Neural cell (in vitro differentiated cells): ENCODE data around the gene CADM1. TPM values are rescaled to one million over a fixed set of nuclear protein-coding genes. Genes with fewer than 3 reads are reported as not detected.
A peak's percentile ranks its signal among the peaks of the same experiment; 100 is the strongest.

ENCODE experiments used
- H2AFZ ChIP-seq: fragments of 200-600, 300-800 bp; sonication (generic), shearing (Covaris generic); 2 replicates; pipeline ENCODE4 v1.6.0; 2014; ENCODE audit warnings: low read depth, mild to moderate bottlenecking, antibody characterized with exemption, low read length, moderate library complexity
- H3F3A ChIP-seq: fragments of 200-600 bp; shearing (Covaris generic); 2 replicates; pipeline ENCODE4 v1.6.1; 2016; ENCODE audit warnings: mild to moderate bottlenecking, moderate library complexity, mixed read lengths, antibody characterized with exemption, low read length; ENCODE audit not compliant: insufficient read depth, poor library complexity, severe bottlenecking
- H3K27ac ChIP-seq: fragments of 200-600, 300-800 bp; sonication (generic), shearing (Covaris generic); 2 replicates; pipeline ENCODE4 v1.5.1; 2014; ENCODE audit warnings: mild to moderate bottlenecking, low read length, moderate library complexity
- H3K27me3 ChIP-seq: fragments of 300-800, 200-600 bp; sonication (generic), shearing (Covaris generic); 2 replicates; pipeline ENCODE4 v1.6.0; 2014; ENCODE audit warnings: mild to moderate bottlenecking, low read depth, low read length, moderate library complexity; ENCODE audit not compliant: insufficient read depth
- H3K36me3 ChIP-seq: fragments of 300-800, 200-600 bp; sonication (generic), shearing (Covaris generic); 2 replicates; pipeline ENCODE4 v1.5.1; 2014; ENCODE audit warnings: mild to moderate bottlenecking, antibody characterized with exemption, low read length, moderate library complexity; ENCODE audit not compliant: insufficient read depth
- H3K4me2 ChIP-seq: fragments of 300-800, 200-600 bp; sonication (generic), shearing (Covaris generic); 2 replicates; pipeline ENCODE4 v1.6.0; 2014; ENCODE audit warnings: mild to moderate bottlenecking, low read length
- H3K4me3 ChIP-seq: fragments of 300-800, 200-600 bp; sonication (generic), shearing (Covaris generic); 2 replicates; pipeline ENCODE4 v1.5.1; 2014; ENCODE audit warnings: mild to moderate bottlenecking, low read length, moderate library complexity
- H3K79me2 ChIP-seq: fragments of 200-600 bp; shearing (Covaris generic); replicated peaks from 2 replicates; pipeline ENCODE4 v1.6.0; 2014; ENCODE audit warnings: mild to moderate bottlenecking, low read length, moderate library complexity; ENCODE audit not compliant: insufficient read depth
- H3K9ac ChIP-seq: fragments of 300-800, 200-600 bp; sonication (generic), shearing (Covaris generic); 2 replicates; pipeline ENCODE4 v1.6.1; 2016; ENCODE audit warnings: mild to moderate bottlenecking, low read length, mixed read lengths
- H3K9me2 ChIP-seq: fragments of 200-600 bp; shearing (Covaris generic); 2 replicates; pipeline ENCODE4 v1.6.1; 2016; ENCODE audit warnings: mild to moderate bottlenecking, low read length, mixed read lengths; ENCODE audit not compliant: insufficient read depth
- H3K9me3 ChIP-seq: fragments of 200-600, 300-800 bp; sonication (generic), shearing (Covaris generic); 2 replicates; pipeline ENCODE4 v1.6.1; 2016; ENCODE audit warnings: mild to moderate bottlenecking, mixed run types, low read length, moderate library complexity, mixed read lengths
- H4K20me1 ChIP-seq: fragments of 200-600 bp; shearing (Covaris generic); 2 replicates; pipeline ENCODE4 v1.6.1; 2016; ENCODE audit warnings: mild to moderate bottlenecking, mixed run types; ENCODE audit not compliant: insufficient read depth
- CTCF ChIP-seq: fragments of 450-650 bp; IDR thresholded peaks from 2 replicates; pipeline ENCODE4 v1.5.1; 2014; ENCODE audit warnings: antibody characterized with exemption, mild to moderate bottlenecking, moderate library complexity; ENCODE audit not compliant: poor library complexity, severe bottlenecking
- EP300 ChIP-seq: fragments of 450-650 bp; conservative IDR thresholded peaks from 2 replicates; pipeline ENCODE4 v1.6.1; 2014; ENCODE audit warnings: antibody characterized with exemption, mild to moderate bottlenecking, moderate library complexity; ENCODE audit not compliant: poor library complexity, severe bottlenecking
- EZH2 ChIP-seq: fragments of 200-600, 300-800 bp; shearing (Covaris generic), sonication (generic); IDR thresholded peaks from 2 replicates; pipeline ENCODE4 v1.6.1; 2014; ENCODE audit warnings: antibody characterized with exemption, low read length, borderline replicate concordance, mild to moderate bottlenecking; ENCODE audit not compliant: insufficient read depth, poor library complexity, severe bottlenecking
- MXI1 ChIP-seq: fragments of 450-650 bp; conservative IDR thresholded peaks from 2 replicates; pipeline ENCODE4 v1.6.1; 2014; ENCODE audit warnings: antibody characterized with exemption, mild to moderate bottlenecking; ENCODE audit not compliant: poor library complexity, severe bottlenecking
- POLR2AphosphoS5 ChIP-seq: IDR thresholded peaks from 2 replicates; pipeline ENCODE4 v1.6.1; 2012
- RAD21 ChIP-seq: fragments of 450-650 bp; conservative IDR thresholded peaks from 2 replicates; pipeline ENCODE4 v1.6.1; 2014; ENCODE audit warnings: antibody characterized with exemption, mild to moderate bottlenecking, moderate library complexity
- SMC3 ChIP-seq: fragments of 450-650 bp; conservative IDR thresholded peaks from 2 replicates; pipeline ENCODE4 v1.6.1; 2014; ENCODE audit warnings: antibody characterized with exemption, mild to moderate bottlenecking, moderate library complexity; ENCODE audit not compliant: poor library complexity
- TAF1 ChIP-seq: IDR thresholded peaks from 2 replicates; pipeline ENCODE4 v1.6.1; 2012; ENCODE audit warnings: low read depth
- polyA plus RNA-seq: library from polyadenylated mRNA; depleted of rRNA; stranded (reverse); fragments of >200 nt; gene quantifications from 2 replicates; pipeline ENCODE4 v1.2.3, GENCODE V29; 2014
- TF ChIP-seq, protein P1 (sequence below): IDR thresholded peaks from 2 replicates; pipeline ENCODE4 v1.6.1; 2012; ENCODE audit warnings: borderline replicate concordance

The CADM1 gene
- polyA plus RNA-seq, 1 donor from 2014 or later = 92.1 TPM

- H3K9me2 ChIP-seq = no peaks in the 10 kb centered on the region
- no peak overlapping the region for H3K27ac ChIP-seq
- H2AFZ ChIP-seq = no peak overlapping the region
- H3K4me3 ChIP-seq = no peak overlapping the region
- H3K79me2 ChIP-seq = peaks cover 3% of the 10 kb centered on the region
- no peaks in the 10 kb centered on the region for H3K27me3 ChIP-seq
- TF ChIP-seq CTCF = peak; percentile 79
- no peak for TF ChIP-seq TAF1
- TF ChIP-seq SMC3 = peak; percentile 89
- peak; percentile 83 for TF ChIP-seq RAD21
- no peak for TF ChIP-seq POLR2AphosphoS5
- no peak for TF ChIP-seq MXI1
- H3K36me3 ChIP-seq = no peaks in the 10 kb centered on the region
- no peak overlapping the region for H3K4me2 ChIP-seq
- no peak overlapping the region for H3K9ac ChIP-seq
- H3K9me3 ChIP-seq = no peaks in the 10 kb centered on the region
- no peaks in the 10 kb centered on the region for H3F3A ChIP-seq
- no peaks in the 10 kb centered on the region for H4K20me1 ChIP-seq
Measured at GRCh38 chr11:115334932-115335788, 169.1 kb downstream of the CADM1 start.

DNA sequence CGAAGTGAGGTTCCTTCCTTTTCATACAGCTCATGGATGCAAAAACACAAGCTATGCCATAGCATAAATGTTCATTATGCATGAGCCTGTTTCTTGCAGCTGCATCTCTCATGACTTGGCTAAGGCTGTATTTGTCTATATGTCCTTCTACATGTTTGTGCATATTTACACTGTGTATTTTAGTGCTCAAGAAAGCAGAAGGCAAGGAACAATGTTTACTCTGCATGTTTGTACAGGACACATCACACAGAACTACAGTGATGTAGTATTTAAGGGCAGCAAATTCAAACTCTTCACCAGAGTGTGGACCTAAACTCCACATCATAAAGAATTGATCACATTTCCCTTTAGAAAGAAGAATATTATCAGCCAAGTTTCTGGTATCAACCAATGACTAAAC is 170.3 kb downstream of the CADM1 start:
- TF ChIP-seq, protein P1, sequence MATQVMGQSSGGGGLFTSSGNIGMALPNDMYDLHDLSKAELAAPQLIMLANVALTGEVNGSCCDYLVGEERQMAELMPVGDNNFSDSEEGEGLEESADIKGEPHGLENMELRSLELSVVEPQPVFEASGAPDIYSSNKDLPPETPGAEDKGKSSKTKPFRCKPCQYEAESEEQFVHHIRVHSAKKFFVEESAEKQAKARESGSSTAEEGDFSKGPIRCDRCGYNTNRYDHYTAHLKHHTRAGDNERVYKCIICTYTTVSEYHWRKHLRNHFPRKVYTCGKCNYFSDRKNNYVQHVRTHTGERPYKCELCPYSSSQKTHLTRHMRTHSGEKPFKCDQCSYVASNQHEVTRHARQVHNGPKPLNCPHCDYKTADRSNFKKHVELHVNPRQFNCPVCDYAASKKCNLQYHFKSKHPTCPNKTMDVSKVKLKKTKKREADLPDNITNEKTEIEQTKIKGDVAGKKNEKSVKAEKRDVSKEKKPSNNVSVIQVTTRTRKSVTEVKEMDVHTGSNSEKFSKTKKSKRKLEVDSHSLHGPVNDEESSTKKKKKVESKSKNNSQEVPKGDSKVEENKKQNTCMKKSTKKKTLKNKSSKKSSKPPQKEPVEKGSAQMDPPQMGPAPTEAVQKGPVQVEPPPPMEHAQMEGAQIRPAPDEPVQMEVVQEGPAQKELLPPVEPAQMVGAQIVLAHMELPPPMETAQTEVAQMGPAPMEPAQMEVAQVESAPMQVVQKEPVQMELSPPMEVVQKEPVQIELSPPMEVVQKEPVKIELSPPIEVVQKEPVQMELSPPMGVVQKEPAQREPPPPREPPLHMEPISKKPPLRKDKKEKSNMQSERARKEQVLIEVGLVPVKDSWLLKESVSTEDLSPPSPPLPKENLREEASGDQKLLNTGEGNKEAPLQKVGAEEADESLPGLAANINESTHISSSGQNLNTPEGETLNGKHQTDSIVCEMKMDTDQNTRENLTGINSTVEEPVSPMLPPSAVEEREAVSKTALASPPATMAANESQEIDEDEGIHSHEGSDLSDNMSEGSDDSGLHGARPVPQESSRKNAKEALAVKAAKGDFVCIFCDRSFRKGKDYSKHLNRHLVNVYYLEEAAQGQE = no peak
- TF ChIP-seq POLR2AphosphoS5 (no peak), TAF1 (no peak), CTCF (no peak), RAD21 (no peak), EP300 (no peak), SMC3 (no peak), EZH2 (no peak), MXI1 (no peak)
- no peak overlapping the region for H2AFZ ChIP-seq
- no peak overlapping the region for H3K9ac ChIP-seq
- H3K79me2 ChIP-seq = peaks cover 3% of the 10 kb centered on the region
- no peak overlapping the region for H3K4me3 ChIP-seq
- H3F3A ChIP-seq = no peaks in the 10 kb centered on the region
- H4K20me1 ChIP-seq = no peaks in the 10 kb centered on the region
- H3K9me3 ChIP-seq = no peaks in the 10 kb centered on the region
- no peaks in the 10 kb centered on the region for H3K9me2 ChIP-seq
- H3K27ac ChIP-seq = no peak overlapping the region
- H3K4me2 ChIP-seq = no peak overlapping the region
- no peaks in the 10 kb centered on the region for H3K36me3 ChIP-seq
- no peaks in the 10 kb centered on the region for H3K27me3 ChIP-seq
